Measurements from ENCODE around the gene PYY.

PYY gene

DNA sequence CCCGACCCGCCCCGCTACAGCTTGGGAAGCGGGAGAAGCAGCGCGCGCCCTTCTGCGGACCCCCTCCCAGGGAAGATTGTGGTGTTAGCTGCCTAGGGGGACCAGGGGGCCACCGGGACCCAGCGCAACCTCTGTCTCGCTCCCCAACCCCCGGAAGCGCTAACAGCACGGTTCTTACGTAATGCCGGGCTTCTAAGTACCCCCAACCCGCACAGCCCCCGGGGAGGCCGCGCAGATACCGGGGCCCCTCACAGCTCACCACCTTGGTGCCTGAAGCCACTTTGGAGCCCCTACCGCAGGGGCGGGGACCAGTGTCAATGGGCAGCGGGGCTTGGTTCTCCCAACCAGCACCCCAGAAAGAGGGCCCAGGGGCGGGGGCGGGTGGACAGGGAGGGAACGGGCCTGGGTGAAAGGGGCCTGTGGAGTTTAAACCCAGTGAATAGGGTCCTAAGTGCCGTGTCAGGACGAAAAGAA, 46.8 kb downstream of the PYY start:
- TF ChIP-seq, protein P1, sequence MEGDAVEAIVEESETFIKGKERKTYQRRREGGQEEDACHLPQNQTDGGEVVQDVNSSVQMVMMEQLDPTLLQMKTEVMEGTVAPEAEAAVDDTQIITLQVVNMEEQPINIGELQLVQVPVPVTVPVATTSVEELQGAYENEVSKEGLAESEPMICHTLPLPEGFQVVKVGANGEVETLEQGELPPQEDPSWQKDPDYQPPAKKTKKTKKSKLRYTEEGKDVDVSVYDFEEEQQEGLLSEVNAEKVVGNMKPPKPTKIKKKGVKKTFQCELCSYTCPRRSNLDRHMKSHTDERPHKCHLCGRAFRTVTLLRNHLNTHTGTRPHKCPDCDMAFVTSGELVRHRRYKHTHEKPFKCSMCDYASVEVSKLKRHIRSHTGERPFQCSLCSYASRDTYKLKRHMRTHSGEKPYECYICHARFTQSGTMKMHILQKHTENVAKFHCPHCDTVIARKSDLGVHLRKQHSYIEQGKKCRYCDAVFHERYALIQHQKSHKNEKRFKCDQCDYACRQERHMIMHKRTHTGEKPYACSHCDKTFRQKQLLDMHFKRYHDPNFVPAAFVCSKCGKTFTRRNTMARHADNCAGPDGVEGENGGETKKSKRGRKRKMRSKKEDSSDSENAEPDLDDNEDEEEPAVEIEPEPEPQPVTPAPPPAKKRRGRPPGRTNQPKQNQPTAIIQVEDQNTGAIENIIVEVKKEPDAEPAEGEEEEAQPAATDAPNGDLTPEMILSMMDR (IDR thresholded peaks at IDR 0.05; ENCODE audit: insufficient read depth, low read length, missing control alignments) = no peak
- ChIA-PET CTCF (interaction anchor here (0.8 to 6.7 kb wide), 13 partner anchors 10 to 136 kb away, joined by 3 to 66 read pairs (median 5); partner anchors contain the start of gene CD300LG), POLR2A (interaction anchor here (0.6 kb wide), 2 partner anchors 19 to 54 kb away, joined by 3 read pairs; no protein-coding TSS in a partner anchor)
- H3K4me3 ChIP-seq (ENCODE audit: low read depth, low read length) = peak overlapping the region; percentile 74
- no peak for DNase-seq (ENCODE audit: low read depth, low spot score)

DNA sequence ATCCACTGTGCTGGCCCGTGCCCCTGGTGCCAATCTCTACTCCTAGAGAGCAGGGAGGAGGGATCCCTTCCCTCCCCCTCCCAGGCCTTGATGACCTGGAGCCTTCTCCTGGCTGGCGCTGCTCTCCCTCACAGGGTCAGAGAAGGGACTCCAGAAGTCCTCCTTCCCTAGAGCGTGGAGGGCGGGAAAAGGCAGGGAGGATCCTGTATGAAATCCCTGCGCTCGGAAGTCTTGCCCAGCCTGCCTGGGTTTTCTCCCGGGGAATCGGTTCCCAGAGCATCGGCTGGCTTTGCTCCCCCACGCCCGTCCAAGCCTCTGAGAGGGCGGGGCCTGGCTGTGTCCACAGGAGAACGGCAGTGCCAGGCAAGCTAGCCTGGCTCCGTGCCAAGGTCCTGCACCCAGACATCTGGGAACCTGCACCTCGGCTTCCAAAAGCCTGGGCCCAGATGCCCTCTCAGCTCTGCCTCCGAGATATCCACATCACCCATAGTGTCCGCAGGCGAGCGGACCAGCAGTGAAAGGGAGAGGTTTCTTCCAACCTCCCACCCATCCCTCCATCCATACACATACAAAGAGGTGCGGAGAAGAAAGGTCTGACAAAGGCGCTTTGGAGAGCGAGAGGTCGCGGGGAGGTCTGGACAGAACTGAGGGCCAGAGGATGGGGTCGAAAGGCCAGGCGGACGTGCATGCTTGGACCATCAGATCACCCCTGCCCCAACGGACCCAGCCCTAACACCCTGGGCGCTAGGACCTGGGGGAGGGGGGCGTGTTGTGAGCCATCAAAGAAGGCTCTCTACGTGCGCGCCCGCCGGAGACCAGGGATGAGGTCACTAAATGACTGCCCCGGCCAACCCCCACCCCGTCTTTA, 47.5 kb downstream of the PYY start:
- no peak for DNase-seq (ENCODE audit: low read depth, low spot score)
- peak overlapping the region; percentile 74 for H3K4me3 ChIP-seq (ENCODE audit: low read depth, low read length)
- ChIA-PET CTCF (interaction anchor here (0.8 to 6.7 kb wide), 7 partner anchors 10 to 90 kb away, joined by 3 to 66 read pairs (median 5); no protein-coding TSS in a partner anchor), POLR2A (interaction anchor here (0.6 kb wide), 1 partner anchor 19 kb away, joined by 3 read pairs; no protein-coding TSS in a partner anchor)
- TF ChIP-seq, protein P1 (IDR thresholded peaks at IDR 0.05; ENCODE audit: insufficient read depth, low read length, missing control alignments) = no peak

DNA sequence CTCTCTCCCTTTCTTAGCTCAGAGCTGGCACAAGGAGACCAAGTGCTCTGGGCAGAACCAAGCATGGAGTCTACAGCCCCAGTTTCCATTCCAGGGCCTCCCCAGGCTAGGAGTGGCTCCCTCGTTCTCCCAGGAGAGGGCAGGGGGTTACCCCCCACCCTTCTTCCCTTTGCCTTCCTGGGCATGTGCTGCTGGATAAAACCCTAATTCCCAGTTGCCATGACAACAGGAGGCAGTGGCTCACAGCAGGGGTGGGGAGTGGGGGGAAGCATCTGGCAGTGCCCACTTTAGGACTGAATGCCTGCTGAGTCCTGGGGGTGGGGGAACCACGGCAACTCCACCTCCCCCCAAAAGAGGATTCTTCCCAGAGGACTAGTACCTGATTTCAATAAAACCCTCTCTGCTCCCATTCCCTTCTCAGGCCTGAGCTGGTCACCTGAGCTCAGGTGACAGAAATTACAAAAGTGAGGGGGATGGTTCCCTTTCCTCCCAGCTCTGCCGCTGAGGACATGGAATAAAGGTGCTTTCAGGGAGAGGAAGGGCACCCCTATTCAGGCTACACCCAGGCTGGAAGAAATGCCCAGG, 48.2 kb downstream of the PYY start:
- H3K4me3 ChIP-seq (ENCODE audit: low read depth, low read length) = no peak overlapping the region; the same call in 1 of the 2 replicates
- CTCF ChIA-PET = interaction anchor here (1.0 to 5.5 kb wide), 4 partner anchors 9 to 77 kb away, joined by 3 to 40 read pairs (median 4); no protein-coding TSS in a partner anchor
- TF ChIP-seq, protein P1 (IDR thresholded peaks at IDR 0.05; ENCODE audit: insufficient read depth, low read length, missing control alignments) = no peak
- no peak for DNase-seq (ENCODE audit: low read depth, low spot score)
- POLR2A ChIA-PET = no interaction called here
